HepG2 (cell line): ENCODE results near the gene EBP. TPM values are rescaled to one million over a fixed set of nuclear protein-coding genes. Genes with fewer than 3 reads are reported as not detected.

Source experiments
- ATF4 ChIP-seq, 2 experiments: fragments of 450-650 bp in 1 of 2; sonication (generic) in 1 of 2; formaldehyde crosslinking; IDR thresholded peaks; 2 replicates each; pipeline versions ENCODE4 v1.5.0 to v1.8.0; 2020 to 2022; ENCODE audit warnings: mild to moderate bottlenecking in 1 of 2, missing genetic modification reagents in 1 of 2
- CCDC6 ChIP-seq: sonication (generic); formaldehyde crosslinking; IDR thresholded peaks from 2 replicates; pipeline ENCODE4 v1.8.1; 2022; ENCODE audit warnings: mild to moderate bottlenecking, missing genetic modification reagents, moderate library complexity
- CREM ChIP-seq, 2 experiments: sonication (generic) in 1 of 2; formaldehyde crosslinking in 1 of 2; IDR thresholded peaks; 2 replicates each; pipeline versions ENCODE4 v1.4.0 to v1.6.1; 2016 to 2020; ENCODE audit warnings: antibody characterized with exemption in 1 of 2, mild to moderate bottlenecking in 1 of 2, missing genetic modification reagents in 1 of 2
- ELF1 ChIP-seq: sonication (generic); formaldehyde crosslinking; IDR thresholded peaks from 2 replicates; pipeline ENCODE4 v1.4.0; 2020; ENCODE audit warnings: missing genetic modification reagents
- GATA4 ChIP-seq: sonication (generic); IDR thresholded peaks from 2 replicates; pipeline ENCODE4 v1.6.1; 2016; ENCODE audit warnings: antibody characterized with exemption, low read depth, borderline replicate concordance
- IRF2 ChIP-seq: IDR thresholded peaks from 2 replicates; pipeline ENCODE4 v1.6.1; 2018; ENCODE audit warnings: missing genetic modification reagents, missing compliant biosample characterization
- KDM5A ChIP-seq: fragments of 200-600 bp; sonication (generic); IDR thresholded peaks from 2 replicates; pipeline ENCODE4 v1.7.0; 2018; ENCODE audit warnings: antibody characterized with exemption, mild to moderate bottlenecking, low read length, borderline replicate concordance
- RBM39 ChIP-seq: fragments of 200-400 bp; formaldehyde crosslinking; IDR thresholded peaks from one replicate; pipeline ENCODE4 v1.6.1; 2018; ENCODE audit warnings: antibody characterized with exemption, mild to moderate bottlenecking, low read depth, low read length; ENCODE audit not compliant: poor library complexity, severe bottlenecking
- SNAPC5 ChIP-seq: sonication (generic); formaldehyde crosslinking; IDR thresholded peaks from 2 replicates; pipeline ENCODE4 v1.8.1; 2023; ENCODE audit warnings: mild to moderate bottlenecking, missing genetic modification reagents, borderline replicate concordance
- ZNF687 ChIP-seq: sonication (generic); formaldehyde crosslinking; IDR thresholded peaks from 2 replicates; pipeline ENCODE4 v1.5.1; 2020; ENCODE audit warnings: mild to moderate bottlenecking, missing genetic modification reagents, moderate library complexity
- ZNF788 ChIP-seq: sonication (generic); formaldehyde crosslinking; IDR thresholded peaks from 2 replicates; pipeline ENCODE4 v1.5.0; 2020; ENCODE audit warnings: mild to moderate bottlenecking, missing genetic modification reagents, borderline replicate concordance
- polyA plus RNA-seq, 8 experiments: library from polyadenylated mRNA; depleted of rRNA in 3 of 8; stranded (reverse) in 7 of 8; unstranded in 1 of 8; fragments of >200 nt; fragmentation: Illumina TruSeq in 4 of 8; extraction: Trizol in 4 of 8; gene quantifications; 2 replicates each; pipeline versions ENCODE4 v1.2.1 to v1.2.3, GENCODE V29; 2011 to 2016; ENCODE audit warnings: low read depth in 4 of 8, missing spikeins in 1 of 8, mixed read lengths in 1 of 8; ENCODE audit not compliant: insufficient read depth in 1 of 8
- total RNA-seq, 5 experiments: library from RNA; depleted of rRNA; stranded (reverse); fragments of >200 nt; fragmentation: Illumina TruSeq; extraction: Trizol; gene quantifications; 2 replicates each; pipeline ENCODE4 v1.2.3, GENCODE V29; 2016; ENCODE audit warnings: low read depth in 1 of 5
- TF ChIP-seq, protein P1 (sequence below): sonication (generic); formaldehyde crosslinking; IDR thresholded peaks from 2 replicates; pipeline ENCODE4 v1.4.0; 2020; ENCODE audit warnings: mild to moderate bottlenecking, missing genetic modification reagents
- TF ChIP-seq, protein P2 (sequence below): sonication (generic); formaldehyde crosslinking; IDR thresholded peaks from 2 replicates; pipeline ENCODE4 v1.5.1; 2020; ENCODE audit warnings: mild to moderate bottlenecking, moderate library complexity, missing genetic modification reagents

EBP gene
- total and polyA plus RNA-seq, 2 of the 13 experiments (the other 11 are each of a cell fraction or from before 2014, with no cell fraction given): 106 to 260 TPM

DNA sequence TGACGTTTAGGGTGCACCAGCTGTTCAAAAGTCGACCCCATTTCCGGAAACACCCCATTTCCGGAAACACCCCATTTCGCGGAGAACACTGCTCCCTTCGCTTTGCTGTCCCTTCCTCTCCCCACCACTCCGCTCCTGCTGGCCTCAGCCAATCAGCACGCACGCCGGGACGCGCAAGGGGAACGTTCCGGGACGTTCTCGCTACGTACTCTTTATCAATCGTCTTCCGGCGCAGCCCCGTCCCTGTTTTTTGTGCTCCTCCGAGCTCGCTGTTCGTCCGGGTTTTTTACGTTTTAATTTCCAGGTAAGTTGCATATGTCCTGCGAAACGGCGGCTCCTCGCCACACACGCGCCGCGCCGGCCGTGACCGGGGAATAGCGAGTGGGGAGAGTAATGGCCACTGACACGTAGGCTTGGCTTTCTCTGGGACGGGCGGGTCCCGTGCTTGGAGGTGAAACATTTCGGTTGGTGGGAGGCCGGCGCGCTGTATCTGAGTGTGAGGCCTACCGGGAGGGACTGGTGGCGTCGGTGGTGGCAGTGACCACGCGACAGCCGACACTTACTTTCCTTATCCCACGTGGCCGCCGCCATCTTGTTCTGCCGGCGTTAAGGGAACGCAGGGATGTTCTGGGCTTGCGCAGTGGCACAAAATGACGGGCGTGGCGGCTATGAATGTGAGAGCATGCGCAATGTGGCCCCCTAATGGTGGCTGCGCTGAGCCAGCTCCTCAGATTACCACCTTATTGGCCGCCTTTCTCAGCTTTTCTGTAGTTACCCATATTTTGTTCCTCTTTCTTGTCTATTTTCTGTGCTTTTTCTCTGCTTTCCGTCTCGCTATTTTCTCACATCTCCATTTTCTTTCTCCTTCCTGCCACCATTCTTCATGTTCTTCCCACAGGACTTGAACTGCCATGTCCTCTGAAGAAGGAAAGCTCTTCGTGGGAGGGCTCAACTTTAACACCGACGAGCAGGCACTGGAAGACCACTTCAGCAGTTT, 53.0 kb downstream of the EBP start, which contains the start of gene RBM3 (continued):
- TF ChIP-seq, protein P1, sequence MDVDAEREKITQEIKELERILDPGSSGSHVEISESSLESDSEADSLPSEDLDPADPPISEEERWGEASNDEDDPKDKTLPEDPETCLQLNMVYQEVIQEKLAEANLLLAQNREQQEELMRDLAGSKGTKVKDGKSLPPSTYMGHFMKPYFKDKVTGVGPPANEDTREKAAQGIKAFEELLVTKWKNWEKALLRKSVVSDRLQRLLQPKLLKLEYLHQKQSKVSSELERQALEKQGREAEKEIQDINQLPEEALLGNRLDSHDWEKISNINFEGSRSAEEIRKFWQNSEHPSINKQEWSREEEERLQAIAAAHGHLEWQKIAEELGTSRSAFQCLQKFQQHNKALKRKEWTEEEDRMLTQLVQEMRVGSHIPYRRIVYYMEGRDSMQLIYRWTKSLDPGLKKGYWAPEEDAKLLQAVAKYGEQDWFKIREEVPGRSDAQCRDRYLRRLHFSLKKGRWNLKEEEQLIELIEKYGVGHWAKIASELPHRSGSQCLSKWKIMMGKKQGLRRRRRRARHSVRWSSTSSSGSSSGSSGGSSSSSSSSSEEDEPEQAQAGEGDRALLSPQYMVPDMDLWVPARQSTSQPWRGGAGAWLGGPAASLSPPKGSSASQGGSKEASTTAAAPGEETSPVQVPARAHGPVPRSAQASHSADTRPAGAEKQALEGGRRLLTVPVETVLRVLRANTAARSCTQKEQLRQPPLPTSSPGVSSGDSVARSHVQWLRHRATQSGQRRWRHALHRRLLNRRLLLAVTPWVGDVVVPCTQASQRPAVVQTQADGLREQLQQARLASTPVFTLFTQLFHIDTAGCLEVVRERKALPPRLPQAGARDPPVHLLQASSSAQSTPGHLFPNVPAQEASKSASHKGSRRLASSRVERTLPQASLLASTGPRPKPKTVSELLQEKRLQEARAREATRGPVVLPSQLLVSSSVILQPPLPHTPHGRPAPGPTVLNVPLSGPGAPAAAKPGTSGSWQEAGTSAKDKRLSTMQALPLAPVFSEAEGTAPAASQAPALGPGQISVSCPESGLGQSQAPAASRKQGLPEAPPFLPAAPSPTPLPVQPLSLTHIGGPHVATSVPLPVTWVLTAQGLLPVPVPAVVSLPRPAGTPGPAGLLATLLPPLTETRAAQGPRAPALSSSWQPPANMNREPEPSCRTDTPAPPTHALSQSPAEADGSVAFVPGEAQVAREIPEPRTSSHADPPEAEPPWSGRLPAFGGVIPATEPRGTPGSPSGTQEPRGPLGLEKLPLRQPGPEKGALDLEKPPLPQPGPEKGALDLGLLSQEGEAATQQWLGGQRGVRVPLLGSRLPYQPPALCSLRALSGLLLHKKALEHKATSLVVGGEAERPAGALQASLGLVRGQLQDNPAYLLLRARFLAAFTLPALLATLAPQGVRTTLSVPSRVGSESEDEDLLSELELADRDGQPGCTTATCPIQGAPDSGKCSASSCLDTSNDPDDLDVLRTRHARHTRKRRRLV: 0 out of 2 replicates have a peak, but pooled peaks have one; percentile 43
- 0 out of 2 replicates have a peak, but pooled peaks have one; percentile 19 for TF ChIP-seq CCDC6
- 0 out of 4 replicates have a peak, but pooled peaks of 1 of the 2 experiments have one; percentile 31 for TF ChIP-seq ATF4 (CRISPR knock-in tag; IDR thresholded peaks at IDR 0.05)
- TF ChIP-seq CREM (IDR thresholded peaks at IDR 0.05): peak; percentile 66; the same call in 1 of the 2 replicates
- TF ChIP-seq CREM (CRISPR knock-in tag; IDR thresholded peaks at IDR 0.05): no peak
- no peak for TF ChIP-seq GATA4
- TF ChIP-seq ELF1: peak; percentile 94
- TF ChIP-seq KDM5A: peak; percentile 62; the same call in 1 of the 2 replicates
- TF ChIP-seq SNAPC5 (CRISPR knock-in tag): 0 out of 2 replicates have a peak, but pooled peaks have one; percentile 54
- TF ChIP-seq ZNF788: 0 out of 2 replicates have a peak, but pooled peaks have one; percentile 26
- TF ChIP-seq, protein P2, sequence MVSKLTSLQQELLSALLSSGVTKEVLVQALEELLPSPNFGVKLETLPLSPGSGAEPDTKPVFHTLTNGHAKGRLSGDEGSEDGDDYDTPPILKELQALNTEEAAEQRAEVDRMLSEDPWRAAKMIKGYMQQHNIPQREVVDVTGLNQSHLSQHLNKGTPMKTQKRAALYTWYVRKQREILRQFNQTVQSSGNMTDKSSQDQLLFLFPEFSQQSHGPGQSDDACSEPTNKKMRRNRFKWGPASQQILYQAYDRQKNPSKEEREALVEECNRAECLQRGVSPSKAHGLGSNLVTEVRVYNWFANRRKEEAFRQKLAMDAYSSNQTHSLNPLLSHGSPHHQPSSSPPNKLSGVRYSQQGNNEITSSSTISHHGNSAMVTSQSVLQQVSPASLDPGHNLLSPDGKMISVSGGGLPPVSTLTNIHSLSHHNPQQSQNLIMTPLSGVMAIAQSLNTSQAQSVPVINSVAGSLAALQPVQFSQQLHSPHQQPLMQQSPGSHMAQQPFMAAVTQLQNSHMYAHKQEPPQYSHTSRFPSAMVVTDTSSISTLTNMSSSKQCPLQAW (CRISPR knock-in tag): peak; percentile 78
- TF ChIP-seq ZNF687 (CRISPR knock-in tag): peak; percentile 97
- peak; percentile 75 for TF ChIP-seq RBM39
- peak; percentile 30 for TF ChIP-seq IRF2 (CRISPR knock-in tag)
